ENCODE data around the gene FANCC.
A peak's percentile ranks its signal among the peaks of the same experiment; 100 is the strongest.

The FANCC gene

DNA sequence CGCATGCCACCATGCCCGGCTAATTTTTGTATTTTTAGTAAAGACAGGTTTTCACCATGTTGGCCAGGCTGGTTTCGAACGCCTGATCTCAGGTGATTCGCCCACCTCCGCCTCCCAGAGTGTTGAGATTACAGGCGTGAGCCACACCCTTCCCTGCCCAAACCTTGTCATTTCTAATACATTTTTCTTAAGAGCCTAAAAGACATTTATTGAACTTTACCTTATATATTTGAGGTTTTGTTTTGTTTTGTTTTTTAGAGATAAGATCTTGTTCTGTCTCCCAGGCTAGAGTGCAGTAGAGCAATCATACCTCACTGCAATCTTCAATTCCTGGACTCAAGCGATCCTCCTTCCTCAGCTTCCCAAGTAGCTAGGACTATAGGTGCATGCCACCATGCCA, 39.8 kb upstream of the FANCC start:
- Mint-ChIP-seq H3K27me3 (ENCODE audit: low read depth) (peaks cover 30% of the 10 kb centered on the region), H3K9me3 (no peaks in the 10 kb centered on the region), H3K36me3 (ENCODE audit: low read depth) (no peaks in the 10 kb centered on the region), H3K4me1 (no peaks in the 10 kb centered on the region), H3K27ac (no peak overlapping the region), H3K4me3 (no peak overlapping the region)
- no peak for TF ChIP-seq CTCF (IDR thresholded peaks at IDR 0.05; ENCODE audit: unreplicated experiment in 3 of 3)

- H3K36me3 Mint-ChIP-seq (ENCODE audit: low read depth) = peaks cover 3% of the 10 kb centered on the region
- peaks cover 4% of the 10 kb centered on the region for H3K9me3 Mint-ChIP-seq
- no peak overlapping the region for H3K27ac Mint-ChIP-seq
- no peak overlapping the region for H3K4me3 Mint-ChIP-seq
- H3K27me3 Mint-ChIP-seq (ENCODE audit: low read depth) = peaks cover 40% of the 10 kb centered on the region
- no peak for TF ChIP-seq CTCF (IDR thresholded peaks at IDR 0.05; ENCODE audit: unreplicated experiment in 3 of 3)
- H3K4me1 Mint-ChIP-seq = no peaks in the 10 kb centered on the region
Measured at GRCh38 chr9:95355500-95355899, 38.0 kb upstream of the FANCC start.

DNA sequence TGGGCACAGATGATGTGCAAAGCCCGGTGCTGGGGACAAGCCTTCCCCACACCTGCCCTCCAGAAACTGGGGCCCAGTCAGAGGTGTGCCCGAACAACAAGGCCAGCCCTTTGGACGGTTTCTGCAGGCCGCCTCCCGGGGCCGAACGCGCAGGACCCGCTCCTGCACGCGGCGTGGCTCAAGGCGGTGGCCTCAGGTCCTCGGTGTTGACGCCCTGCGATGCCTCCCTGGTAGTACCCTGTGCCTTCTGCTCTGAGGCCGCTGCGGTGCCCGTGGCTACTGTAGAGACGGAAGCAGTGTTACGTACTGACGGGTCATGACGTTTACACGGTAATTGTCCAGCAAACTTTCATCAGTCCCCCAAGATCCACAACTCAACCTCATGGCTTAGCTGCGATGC, 33.5 kb upstream of the FANCC start:
- H3K4me3 Mint-ChIP-seq = peak overlapping the region in 2 of 3 experiments; percentile 37 to 57
- TF ChIP-seq CTCF (IDR thresholded peaks at IDR 0.05; ENCODE audit: unreplicated experiment in 3 of 3) = no peak
- H3K36me3 Mint-ChIP-seq (ENCODE audit: low read depth) = peaks cover 9% of the 10 kb centered on the region
- H3K4me1 Mint-ChIP-seq = no peaks in the 10 kb centered on the region
- no peak overlapping the region for H3K27ac Mint-ChIP-seq
- peaks cover 13% of the 10 kb centered on the region for H3K9me3 Mint-ChIP-seq
- H3K27me3 Mint-ChIP-seq (ENCODE audit: low read depth) = peaks cover 63% of the 10 kb centered on the region

GRCh38 chr9:95350266-95350665, 32.8 kb upstream of the FANCC start:
- H3K4me1 Mint-ChIP-seq = no peaks in the 10 kb centered on the region
- peaks cover 9% of the 10 kb centered on the region for H3K36me3 Mint-ChIP-seq (ENCODE audit: low read depth)
- peaks cover 55% of the 10 kb centered on the region for H3K27me3 Mint-ChIP-seq (ENCODE audit: low read depth)
- H3K27ac Mint-ChIP-seq = no peak overlapping the region
- H3K9me3 Mint-ChIP-seq = peaks cover 13% of the 10 kb centered on the region
- TF ChIP-seq CTCF (IDR thresholded peaks at IDR 0.05; ENCODE audit: unreplicated experiment in 3 of 3) = no peak
- peak overlapping the region; percentile 74 to 81 (median 77) for H3K4me3 Mint-ChIP-seq

- Mint-ChIP-seq H3K9me3 (peaks cover 13% of the 10 kb centered on the region), H3K4me3 (peak overlapping the region; percentile 74 to 81 (median 77)), H3K27me3 (ENCODE audit: low read depth) (peaks cover 54% of the 10 kb centered on the region), H3K27ac (no peak overlapping the region), H3K4me1 (no peaks in the 10 kb centered on the region), H3K36me3 (ENCODE audit: low read depth) (peaks cover 9% of the 10 kb centered on the region)
- TF ChIP-seq CTCF (IDR thresholded peaks at IDR 0.05; ENCODE audit: unreplicated experiment in 3 of 3) = no peak
Measured at GRCh38 chr9:95349091-95350038, 31.9 kb upstream of the FANCC start.

DNA sequence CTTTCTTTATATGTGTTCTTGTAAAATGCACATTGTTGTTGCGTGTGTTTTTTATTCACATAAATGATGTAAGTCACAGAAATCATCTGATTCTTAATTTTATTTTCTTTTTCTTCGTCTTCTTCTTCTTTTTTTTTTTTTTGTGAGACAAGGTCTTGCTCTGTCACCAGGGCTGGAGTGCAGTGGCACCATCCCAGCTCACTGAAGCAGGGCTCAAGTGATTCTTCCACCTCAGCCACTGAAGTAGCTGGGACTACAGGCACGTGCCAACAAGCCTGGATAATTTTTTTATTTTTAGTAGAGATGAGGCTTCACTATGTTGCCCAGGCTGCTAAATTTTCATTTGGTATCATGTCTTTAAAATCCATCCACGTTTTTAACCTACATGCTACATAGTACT, 28.5 kb upstream of the FANCC start:
- Mint-ChIP-seq H3K27me3 (ENCODE audit: low read depth) (peaks cover 48% of the 10 kb centered on the region), H3K27ac (no peak overlapping the region), H3K9me3 (peaks cover 8% of the 10 kb centered on the region), H3K36me3 (ENCODE audit: low read depth) (peaks cover 6% of the 10 kb centered on the region), H3K4me1 (no peaks in the 10 kb centered on the region), H3K4me3 (no peak overlapping the region)
- TF ChIP-seq CTCF (IDR thresholded peaks at IDR 0.05; ENCODE audit: unreplicated experiment in 3 of 3) = no peak

All from nephron (organoid).